Measurements from ENCODE around the gene SYDE2.
"Not testable (repeated sequence)": the region's sequence is repeated elsewhere in the genome, so short reads cannot be mapped to it uniquely, and the experiment has no call there.

The SYDE2 gene

GRCh38 chr1:85216697-85217096 lies 15.9 kb upstream of the SYDE2 start:
- DNase-seq, result no peak

GRCh38 chr1:85214654-85215053 lies 13.8 kb upstream of the SYDE2 start:
- no peak for DNase-seq

GRCh38 chr1:85208488-85208887 lies 7.7 kb upstream of the SYDE2 start:
- DNase-seq, result no peak

GRCh38 chr1:85203573-85204171 lies 2.9 kb upstream of the SYDE2 start:
- no peak for DNase-seq

- DNase-seq, result no peak
Measured at GRCh38 chr1:85202864-85203255, 2.0 kb upstream of the SYDE2 start.

- no peak for DNase-seq
Measured at GRCh38 chr1:85202092-85202863, 1.5 kb upstream of the SYDE2 start.

DNA sequence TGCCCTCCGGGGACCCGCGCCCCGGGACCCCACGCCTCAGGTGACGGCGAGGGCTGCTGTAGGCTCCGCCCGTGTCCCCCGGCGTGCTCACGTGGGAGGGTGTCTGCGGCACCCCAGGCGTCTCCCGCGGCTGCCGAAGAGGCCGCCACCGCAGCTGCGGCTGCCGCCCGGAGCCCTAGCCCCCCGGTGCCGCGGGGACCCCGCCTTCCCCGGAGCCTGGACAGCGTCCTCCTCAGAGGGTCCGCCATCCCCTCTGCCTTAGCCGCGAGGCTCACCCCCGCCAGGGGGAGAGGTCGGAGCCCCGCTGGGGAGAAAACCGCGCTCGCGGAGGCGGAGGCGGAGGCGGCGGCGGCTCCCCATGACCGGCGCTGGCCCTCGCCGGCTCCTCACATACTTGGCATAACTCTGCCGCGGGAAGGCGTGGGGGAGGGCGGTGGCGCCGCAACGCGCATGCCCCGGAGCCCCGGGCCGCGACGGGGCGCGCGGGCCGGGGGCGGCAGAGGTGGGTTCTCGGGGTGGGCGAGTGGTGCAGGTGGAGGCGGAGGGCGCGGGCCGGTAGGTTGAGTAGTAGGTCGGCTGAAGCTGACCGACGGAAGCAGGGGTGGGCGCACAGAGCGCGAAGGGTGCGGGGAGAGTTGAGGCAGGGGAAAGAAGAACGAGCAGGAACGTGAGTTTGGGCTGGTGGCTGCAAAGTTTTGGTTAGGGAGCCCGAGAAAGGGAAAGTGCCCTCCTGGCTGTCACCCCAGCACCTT lies 700 bp upstream of the SYDE2 start:
- peak; percentile 86 for DNase-seq

GRCh38 chr1:85199667-85200462 lies 951 bp downstream of the SYDE2 start:
- no peak for DNase-seq

DNA sequence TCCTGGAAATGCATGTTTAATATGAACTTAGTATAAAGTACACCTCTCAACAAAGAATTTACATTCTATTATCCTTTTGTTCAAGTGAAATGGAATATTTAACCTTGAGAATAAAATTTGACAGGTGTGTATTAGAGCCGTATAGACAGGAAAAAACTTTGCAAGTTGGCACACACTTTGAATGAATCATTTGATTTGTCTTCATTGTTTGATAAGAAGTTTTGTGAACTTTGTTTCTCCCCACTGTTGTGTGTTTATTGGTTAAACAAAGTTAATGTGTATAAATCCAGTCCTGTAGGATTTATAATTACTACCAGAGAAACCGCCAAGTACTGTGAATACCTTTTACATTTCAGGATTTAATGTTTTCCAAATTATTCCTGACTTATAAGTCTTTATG lies 2.0 kb downstream of the SYDE2 start:
- DNase-seq, result no peak

DNA sequence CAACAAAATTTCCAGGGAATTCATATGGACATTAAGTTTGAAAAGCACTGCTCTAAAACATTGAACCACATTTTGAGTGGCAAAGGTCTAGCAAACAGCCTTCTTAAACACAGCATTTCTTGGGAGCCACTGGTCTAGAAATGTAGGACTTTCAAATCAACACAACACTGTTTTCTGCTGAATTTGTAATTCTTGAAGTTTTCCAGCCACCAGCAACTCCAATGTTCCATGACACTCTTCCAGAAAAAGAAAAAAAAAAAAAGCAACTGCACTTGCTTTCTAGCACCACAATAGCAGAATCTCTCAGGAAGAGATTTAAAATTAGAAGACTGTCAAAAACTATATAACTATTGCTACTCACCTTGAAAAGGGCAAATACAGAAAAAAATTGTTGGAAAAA lies 4.5 kb downstream of the SYDE2 start:
- no peak for DNase-seq

GRCh38 chr1:85195703-85196102 lies 5.1 kb downstream of the SYDE2 start:
- no peak for DNase-seq

GRCh38 chr1:85192129-85192528 lies 8.7 kb downstream of the SYDE2 start:
- not testable (repeated sequence) for DNase-seq

GRCh38 chr1:85189120-85189519 lies 11.7 kb downstream of the SYDE2 start:
- no peak for DNase-seq

DNA sequence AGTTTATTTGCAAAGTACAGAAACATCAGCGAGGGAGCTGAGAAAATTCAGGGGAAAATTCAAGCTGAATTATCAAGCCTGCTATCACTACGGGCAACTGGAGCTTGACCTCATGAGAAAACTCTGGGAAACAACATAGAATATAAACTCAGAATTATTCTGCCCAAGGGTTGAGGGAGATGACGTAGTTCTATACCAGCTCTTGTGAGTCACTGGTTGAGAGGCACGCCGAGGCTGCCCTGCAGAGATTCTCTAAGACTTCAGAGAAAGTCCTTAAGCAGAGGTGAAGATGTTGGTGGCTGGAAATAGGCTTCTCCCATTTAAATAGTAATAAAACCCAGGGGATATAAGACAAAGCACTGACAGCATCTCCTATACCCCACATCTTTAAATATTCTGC lies 12.3 kb downstream of the SYDE2 start:
- DNase-seq, result no peak

GRCh38 chr1:85187021-85187420 lies 13.8 kb downstream of the SYDE2 start:
- not testable (repeated sequence) for DNase-seq

GRCh38 chr1:85184245-85184644 lies 16.6 kb downstream of the SYDE2 start:
- no peak for DNase-seq

DNA sequence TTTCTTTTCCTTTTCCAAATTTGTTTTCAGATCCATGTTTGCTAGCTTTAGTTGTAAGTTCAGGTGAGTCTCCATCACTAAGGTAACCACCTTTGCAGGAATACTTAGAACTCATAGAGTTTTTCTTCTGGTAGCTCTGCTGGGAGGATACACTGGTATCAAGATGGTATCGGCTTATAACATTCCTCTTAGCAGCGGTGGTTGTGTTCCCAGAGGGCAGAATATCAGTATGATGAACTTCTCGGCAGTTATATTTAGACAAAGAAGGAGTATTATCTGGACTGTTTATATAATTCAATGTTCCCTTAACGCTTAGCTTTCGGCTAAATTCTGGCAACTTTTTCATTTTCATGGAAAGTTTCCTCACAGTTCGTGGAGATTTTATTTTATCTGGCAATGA lies 18.1 kb downstream of the SYDE2 start:
- DNase-seq, result no peak

- no peak for DNase-seq
Measured at GRCh38 chr1:85180869-85181268, 19.9 kb downstream of the SYDE2 start.

- DNase-seq, result no peak
Measured at GRCh38 chr1:85179522-85179921, 21.3 kb downstream of the SYDE2 start.

DNA sequence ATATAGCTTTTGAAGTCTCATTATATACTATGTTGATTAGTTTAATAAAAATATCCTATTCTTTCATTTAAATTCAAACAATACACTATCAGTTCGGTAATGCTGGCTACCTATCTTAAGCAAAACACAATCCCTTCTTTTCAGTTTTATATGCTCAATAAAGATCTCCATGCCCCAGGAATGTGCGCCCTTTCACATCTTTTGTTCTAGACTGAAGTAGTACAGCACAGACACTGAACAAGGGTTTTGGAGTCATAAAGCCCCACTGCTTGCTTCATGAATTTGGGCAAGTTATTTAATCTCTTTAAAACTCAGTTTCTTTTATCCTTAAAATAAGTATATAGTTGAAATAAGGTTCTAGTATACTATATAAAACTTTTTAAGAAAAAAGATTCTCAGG lies 22.4 kb downstream of the SYDE2 start:
- DNase-seq, result no peak

GRCh38 chr1:85174503-85174902 lies 26.3 kb downstream of the SYDE2 start:
- no peak for DNase-seq

GRCh38 chr1:85172684-85173337 lies 28.0 kb downstream of the SYDE2 start:
- DNase-seq, result no peak

DNA sequence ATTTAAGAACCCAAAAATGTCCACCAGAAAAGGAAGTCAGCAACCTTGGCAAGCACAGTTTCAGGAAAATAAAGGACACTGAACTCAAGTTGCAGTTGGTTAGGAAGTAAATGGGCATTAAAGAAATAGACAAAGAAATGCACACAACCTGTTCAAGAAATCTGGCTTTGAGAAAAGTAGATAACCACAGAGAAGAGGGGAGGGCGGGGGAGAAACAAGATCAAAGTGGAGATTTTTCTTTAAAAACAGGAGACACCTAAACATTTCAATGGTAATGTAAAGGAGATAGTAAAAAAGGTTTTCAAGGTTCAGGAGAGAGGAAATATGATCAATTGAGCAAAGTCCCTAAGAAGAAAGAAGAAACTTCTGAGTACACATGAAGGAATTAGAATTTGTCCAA lies 29.1 kb downstream of the SYDE2 start:
- no peak for DNase-seq
